Hematopoietic multipotent progenitor cell treated with erythropoietin and hydrocortisone succinate and interleukin-3 and kit ligand, for 4 days (in vitro differentiated cells): ENCODE measurements around the gene PDCD2L.
A peak's percentile ranks its signal among the peaks of the same experiment; 100 is the strongest.
"Not testable (repeated sequence)": the region's sequence is repeated elsewhere in the genome, so short reads cannot be mapped to it uniquely, and the experiment has no call there.

Source experiments
- DNase-seq: peaks from one replicate; pipeline ENCODE4 v3.0.0-alpha.2; 2015

PDCD2L gene

DNA sequence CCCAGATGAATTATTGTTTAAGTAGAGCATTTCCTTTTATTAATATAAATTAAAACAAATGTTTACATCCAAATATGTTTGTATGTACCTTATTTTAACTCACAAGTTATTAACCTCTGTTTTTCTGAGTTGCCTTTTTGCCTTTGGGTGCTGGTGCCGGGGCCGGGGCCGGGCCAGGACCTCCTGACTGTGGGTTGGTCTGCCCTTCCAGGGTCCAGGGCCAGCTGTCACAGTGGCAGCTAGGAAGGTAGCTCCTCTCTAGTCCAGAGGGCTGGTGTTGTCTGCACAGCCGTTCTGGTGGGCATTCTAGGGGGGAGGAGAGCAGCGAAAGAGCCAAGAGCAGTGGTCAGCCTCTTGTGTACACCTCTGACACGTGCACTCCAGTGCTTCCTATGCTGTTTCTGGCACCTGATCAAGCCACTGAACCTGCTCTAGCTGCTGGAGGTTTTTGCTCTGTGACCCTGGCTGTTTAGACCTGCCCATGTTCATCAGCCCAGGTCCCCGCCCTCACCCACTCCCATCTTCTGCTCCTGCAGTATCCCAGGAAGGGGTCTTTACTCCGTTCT is 22.0 kb downstream of the PDCD2L start:
- DNase-seq, result no peak

DNA sequence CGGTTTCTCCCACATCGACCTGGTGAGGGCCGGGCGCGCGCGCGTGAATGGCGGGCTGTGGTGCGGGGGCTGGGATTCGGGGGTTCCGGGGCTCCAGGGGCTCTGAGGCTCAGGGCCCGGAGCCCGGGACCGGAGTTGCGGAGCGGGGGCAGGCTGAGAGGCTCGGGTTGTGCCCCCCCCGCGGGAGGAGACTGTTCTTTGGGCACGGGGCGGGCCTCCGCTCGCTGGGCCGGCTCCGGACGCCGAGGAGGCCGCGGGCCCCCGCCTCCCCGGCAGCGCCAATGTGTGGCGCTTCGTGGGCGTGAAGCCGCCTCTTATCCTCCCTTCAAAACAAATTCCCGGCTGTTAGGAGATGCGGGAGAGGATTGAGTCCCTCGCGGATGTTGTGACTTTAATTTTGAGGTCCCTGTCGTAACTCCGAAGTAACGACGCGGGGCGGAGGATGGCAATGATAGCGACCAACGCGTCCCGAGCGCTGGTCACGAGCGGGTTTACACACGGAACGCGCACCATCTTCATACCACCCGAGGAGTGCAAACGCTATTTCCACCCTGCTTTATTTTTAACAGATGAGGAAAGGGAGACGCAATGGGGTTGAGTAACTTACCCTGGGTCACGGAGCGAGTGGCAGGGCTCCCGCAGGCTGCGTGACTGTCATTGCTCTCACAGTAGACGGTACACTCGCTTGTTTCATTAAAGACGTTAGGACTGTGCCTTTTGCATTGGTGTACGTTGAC is 24.5 kb downstream of the PDCD2L start:
- peak; percentile 63 for DNase-seq

DNA sequence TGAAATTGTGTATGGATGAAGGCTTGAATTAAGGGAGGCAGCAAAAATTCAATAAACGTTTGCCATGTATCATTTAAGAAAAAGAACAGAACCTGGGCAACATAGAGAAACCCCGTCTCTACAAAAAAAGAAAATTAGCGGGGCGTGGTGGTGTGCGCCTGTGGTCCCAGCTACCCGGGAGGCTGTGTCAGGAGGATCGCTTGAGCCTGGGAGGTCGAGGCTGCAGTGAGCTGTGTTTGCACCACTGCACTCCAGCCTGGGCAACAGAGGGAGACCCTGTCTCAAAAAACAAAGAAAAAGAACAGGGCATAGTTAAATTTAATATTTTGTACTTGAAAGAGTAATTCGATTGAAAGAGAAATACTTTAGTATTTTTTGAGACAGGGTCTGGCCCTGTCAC is 25.4 kb downstream of the PDCD2L start:
- peak; percentile 10 for DNase-seq

DNA sequence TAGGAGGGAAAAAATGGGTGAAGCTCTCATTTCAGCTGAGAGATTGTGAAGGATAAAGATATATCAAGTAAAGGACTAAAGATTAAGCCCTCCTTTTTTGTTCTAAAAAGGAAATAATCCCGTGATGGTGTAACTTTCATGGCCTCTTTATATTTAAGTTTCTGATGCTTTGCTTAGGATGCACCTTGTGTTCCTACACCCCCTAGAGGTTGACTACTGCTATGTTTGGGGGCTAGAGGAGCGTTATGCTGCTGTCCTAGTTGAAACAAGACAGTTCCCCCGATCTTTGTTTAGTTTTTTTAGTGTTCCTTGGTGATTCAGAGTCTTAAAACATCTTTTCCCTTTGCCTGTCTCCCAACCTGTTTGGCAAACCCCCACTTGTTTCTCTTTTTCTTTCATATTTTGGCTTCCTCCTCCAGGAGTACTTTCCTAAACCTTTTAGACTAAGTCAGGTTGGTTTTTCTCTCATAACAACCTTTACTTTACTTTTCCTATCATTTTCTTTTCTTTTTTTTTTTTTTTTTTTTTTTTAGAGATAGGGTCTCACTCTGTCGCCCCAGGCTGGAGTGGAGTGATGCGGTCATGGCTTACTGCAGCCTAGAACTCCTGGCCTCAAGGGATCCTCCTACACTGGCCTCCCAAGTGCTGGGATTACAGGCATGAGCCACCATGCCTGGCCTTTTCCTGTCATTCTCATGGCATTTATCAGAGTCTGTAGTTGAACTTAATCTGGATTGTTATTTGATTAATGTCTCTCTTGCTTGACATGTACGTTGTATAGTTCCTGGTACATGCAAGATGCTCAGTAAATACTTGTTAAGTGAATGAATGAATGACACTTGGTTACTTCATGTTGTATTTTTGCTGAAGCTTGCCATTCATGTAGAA is 26.8 kb downstream of the PDCD2L start:
- peak; percentile 90 for DNase-seq

DNA sequence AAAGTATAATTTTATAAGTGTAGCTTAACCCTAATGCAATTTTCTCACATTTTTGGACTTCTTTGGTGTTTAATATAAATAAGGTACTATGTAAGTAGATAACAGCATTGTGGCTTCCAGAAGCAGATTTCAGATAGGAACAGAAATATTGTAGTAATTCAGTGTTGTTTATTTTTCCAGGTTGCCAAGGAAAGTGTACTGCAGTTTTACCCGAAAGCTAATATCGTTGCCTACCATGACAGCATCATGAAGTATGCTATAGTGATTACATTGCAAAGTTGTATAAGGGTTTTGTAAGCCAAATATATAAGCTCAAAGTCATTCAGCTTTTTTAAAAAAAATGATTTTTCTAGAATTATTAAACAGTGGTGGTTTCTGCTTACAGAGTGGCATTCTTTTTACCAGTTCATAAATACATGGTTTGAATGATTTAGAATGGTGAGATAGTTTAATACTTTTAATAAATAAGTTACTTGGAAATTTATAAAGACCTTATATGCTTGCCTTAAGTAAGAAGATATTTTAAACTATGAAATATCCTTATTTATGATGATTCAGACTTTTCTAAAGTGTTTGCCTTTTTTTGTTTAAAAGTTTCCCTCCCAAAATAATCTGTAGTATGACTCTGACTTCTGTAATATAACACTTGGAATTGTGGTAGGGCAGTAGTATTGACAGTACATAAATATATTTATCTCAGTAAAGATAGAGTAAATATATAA is 27.6 kb downstream of the PDCD2L start:
- no peak for DNase-seq

DNA sequence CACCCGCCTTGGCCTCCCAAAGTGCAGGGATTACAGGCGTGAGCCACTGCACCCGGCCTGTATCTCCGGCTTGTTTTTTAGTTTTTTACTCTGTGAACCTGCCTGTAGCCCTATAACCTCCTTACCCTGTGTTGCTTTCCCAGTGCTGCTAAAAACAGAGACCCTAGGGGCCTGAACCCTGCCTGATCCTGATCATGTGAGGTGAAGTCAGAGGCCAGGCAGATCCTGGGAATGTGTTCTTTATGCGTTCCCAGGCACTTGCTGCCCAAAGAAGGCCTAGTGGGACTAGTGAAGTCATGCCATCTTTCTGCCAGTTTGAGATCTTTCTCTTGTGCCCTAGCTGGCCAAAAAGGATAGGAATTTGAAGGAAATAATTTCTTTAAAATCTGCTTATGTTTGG is 28.6 kb downstream of the PDCD2L start:
- DNase-seq, result no peak

DNA sequence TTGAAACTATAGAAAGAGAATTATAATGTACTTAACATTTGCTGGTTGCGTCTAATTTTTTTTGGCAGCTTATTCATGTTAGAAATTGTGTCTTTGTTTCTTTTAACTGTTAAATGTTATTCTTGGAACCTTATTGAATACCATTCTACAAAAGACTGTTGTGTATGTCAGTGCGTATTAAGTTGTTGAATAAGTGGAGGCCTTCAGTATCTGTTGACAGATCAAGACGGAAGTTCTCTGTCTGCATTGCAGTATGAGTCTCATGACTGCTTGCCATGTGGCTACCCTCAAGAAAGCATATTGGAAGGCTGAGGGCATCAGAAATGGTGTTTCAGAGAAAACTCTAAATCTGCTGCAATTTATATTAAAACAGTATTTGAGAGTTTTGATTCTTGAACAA is 32.5 kb downstream of the PDCD2L start:
- DNase-seq, result no peak

DNA sequence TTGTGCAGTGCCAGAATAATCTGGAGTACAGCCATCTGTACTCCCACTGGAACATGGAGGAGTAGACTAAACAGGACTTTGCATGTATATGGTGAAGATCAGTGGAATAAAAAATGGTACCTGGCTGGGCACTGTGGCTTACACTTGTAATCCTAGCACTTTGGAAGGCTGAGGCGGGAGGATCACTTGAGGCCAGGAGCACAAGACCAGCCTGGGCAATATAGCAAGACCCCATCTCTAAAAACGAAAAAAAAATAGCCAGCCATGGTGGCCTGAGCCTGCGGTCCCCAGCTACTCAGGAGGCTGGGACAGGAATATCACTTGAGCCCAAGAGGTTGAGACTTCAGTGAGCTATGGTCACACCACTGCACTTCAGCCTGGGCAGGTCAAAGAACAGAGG is 44.0 kb downstream of the PDCD2L start:
- no peak for DNase-seq

DNA sequence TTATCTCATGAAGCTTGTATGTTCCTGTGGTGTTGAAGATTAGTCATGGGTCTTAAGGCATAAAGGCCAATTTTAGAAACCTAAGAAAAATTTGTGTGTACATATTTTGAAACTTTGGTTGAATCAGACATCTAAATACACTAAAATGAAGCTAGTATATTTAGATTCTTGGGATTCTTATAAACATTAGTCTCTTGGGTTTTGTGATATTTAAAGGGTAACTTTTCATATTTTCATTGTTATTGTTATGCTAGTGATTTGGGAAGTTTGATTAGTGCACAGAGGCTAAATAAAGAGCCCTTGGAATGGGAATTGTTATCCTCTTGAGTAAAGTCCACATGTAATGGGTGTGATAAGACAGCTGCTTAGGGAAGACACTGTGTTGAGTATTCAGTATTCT is 48.5 kb downstream of the PDCD2L start:
- no peak for DNase-seq

DNA sequence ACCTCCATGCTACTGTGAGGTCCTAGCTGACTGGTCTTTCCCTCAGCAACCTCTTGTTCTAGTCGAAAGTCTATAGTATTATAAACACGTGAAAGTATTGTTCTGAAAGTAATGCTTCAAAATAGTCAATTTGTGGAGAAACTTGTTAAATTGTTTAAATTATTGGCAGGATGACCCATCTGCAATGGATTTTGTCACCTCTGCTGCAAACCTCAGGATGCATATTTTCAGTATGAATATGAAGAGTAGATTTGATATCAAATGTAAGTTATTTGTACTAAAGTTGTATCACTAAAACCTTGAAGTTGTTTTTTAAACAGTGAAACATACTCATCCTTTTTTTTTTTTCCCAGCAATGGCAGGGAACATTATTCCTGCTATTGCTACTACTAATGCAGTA is 49.9 kb downstream of the PDCD2L start:
- DNase-seq, result no peak

DNA sequence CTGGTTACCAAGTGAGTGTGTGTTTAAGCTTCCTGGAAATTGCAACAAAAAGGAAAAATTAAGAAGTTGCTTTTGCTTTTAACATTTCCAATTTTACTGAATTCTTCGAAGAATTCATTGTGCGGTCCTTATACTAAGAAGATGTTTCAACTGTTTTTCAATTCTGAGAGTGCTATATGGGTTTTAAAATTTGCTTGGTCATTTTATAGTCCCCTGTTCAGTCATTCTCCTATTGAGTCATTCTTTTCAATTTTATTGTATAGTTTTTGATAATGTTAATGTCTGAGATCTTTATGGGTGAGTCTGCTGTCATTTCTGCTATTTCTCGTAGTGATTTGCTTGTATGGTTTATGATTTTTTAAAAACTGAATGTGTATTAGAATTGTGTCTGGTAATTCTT is 50.5 kb downstream of the PDCD2L start:
- DNase-seq, result no peak

DNA sequence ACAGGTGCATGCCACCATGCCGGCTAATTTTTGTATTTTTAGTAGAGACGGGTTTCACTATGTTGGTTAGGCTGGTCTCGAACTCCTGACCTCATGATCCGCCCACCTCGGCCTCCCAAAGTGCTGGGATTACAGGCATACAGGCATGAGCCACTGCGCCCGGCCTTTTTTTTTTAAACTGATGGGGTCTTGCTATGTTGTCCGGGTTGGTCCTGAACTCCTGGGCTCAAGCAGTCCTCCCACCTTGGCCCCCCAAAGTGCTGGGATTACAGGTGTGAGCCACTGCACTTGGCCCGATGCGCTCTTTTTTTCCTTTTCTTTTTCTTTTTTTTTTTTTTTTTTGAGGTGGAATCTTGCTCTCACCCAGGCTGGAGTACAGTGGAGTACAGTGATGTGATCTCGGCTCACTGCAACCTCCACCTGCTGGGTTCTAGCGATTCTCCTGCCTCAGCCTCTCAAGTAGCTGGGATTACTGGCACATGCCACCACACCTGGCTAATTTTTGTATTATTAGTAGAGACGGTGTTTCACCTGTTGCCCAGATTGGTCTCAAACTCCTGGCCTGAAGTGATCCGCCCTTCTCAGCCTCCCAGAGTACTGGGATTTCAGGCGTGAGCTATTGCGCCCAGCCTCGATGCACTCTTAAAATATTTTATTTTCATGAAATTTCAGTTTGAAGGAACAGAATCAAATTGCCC is 51.7 kb downstream of the PDCD2L start:
- DNase-seq, result not testable (repeated sequence)

DNA sequence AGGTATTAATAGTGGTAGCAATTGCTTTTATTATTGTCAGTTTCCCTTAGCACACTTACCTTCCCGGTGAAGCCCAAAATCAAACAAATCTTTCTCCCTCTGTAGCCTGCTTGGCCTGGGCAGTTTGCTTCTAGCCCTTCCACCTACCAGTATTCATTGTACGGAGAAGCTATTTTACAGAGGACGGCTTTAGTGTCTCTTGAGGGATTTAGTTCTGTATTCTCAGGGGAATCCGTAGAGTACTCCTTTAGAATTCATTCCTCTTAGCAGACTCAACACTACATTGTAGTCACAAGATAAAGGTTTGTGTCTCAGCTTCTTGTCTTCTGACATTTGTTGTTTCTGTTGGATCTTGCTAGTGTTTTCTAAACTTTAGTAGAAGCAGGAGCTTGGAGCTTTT is 53.2 kb downstream of the PDCD2L start:
- no peak for DNase-seq

DNA sequence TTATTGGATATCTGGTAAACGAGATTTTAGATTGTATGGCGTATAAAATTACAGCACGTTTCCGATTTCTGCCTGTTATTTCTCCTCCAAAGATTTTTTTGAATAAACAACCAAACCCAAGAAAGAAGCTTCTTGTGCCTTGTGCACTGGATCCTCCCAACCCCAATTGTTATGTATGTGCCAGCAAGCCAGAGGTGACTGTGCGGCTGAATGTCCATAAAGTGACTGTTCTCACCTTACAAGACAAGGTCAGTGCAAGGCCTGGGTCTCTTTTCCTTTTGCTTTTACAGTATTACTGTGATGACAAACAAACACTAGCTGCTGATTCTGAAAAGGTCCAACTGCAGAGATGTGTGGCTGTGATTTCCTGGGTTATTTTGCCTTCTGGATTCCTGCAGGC is 54.5 kb downstream of the PDCD2L start:
- DNase-seq, result no peak

DNA sequence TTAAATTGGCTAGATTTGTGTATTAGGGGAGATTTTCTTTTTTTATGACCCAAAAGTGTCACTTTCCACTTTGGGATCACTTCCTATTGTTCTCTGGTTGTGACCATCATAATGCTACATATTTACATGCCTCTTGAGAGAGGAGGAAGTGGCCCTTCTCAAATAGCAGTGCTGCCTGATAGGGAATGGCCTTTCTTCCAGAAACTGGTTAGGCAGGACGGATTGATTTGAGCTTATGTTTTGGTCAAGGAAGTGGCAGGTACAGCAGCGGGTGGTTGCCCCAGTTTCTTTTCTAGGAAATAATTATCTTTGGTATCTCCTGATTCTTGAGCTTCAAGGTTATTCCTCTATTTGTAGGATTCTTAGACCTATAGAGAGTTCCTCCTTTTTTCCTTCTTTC is 55.4 kb downstream of the PDCD2L start:
- no peak for DNase-seq

DNA sequence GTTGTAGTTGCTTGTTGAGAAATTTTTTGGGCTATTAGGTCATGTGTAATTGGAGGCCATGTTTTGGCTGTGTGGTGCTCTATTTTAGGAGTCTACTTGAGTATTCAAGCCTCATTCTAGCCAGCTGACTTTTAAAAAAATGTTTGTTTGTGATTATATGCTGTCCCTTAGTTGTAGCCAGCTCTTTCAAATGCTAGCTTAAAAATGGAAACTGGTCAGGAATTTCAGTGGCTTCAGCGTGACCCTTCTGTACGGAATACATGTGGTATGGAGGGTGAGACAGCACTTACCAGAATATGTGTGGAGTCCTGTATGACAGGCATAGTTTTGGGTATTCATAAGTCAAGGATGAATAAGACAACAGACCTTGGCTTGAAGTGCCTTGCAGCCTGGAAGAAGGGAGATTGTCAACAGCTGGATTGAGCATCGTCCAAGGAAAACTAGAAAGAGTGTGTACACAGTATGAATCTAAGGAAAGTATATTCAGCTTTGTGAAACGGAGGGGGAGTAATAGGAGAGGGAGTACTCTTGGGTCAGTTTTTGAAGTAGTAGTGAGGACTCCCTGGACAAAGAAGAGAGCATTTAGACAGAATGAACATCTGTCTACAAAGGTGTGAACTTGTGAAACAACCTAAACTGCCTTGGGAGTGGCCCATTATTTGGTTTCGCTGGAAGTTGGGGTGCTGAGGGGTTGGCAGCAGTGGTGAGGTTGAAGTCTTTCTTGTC is 57.3 kb downstream of the PDCD2L start:
- no peak for DNase-seq

DNA sequence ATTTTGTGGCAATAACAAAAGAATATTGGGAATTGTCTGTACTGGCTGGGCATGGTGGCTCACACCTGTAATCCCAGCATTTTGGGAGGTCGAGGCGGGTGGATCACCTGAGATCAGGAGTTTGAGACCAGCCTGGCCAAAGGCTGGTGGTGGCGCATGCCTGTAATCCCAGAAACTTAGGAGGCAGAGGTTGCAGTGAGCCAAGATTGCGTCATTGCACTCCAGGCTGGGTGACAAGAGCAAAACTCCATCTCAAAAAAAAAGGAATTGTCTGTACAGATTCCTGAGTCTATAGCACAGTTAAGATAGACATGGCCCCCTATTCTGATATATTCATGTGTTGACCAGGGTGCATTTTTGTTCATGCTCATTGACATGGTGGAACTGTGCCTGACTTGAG is 60.6 kb downstream of the PDCD2L start:
- not testable (repeated sequence) for DNase-seq

DNA sequence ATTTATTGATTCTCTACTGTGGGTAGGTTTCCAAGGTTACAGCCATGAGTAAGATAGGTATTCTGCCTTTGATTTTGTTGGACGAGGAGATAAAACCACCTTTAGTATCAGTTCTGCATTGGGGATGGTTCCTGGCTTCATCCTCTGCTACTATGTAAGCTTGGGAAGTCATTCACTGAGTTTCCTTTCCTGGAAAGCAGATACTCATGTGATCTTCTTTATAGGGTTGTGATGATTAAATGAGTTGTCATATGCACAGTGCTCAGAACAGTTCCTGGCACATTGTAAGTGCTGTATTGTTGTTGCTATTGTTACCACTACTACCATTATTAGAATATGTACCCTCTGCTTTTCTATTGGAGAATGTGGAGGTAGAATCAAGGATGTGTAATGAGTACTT is 64.2 kb downstream of the PDCD2L start:
- DNase-seq, result no peak

DNA sequence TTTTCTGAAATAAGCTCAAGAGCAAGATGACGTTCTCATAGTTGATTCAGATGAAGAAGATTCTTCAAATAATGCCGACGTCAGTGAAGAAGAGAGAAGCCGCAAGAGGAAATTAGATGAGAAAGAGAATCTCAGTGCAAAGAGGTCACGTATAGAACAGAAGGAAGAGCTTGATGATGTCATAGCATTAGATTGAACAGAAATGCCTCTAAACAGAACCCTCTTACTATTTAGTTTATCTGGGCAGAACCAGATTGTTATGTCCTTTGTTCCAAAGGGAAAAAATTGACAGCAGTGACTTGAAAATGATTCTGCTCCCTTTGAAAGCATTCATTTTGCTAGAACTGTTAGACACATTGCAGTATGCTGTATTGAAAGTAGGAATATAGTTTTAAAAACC is 64.8 kb downstream of the PDCD2L start:
- not testable (repeated sequence) for DNase-seq

DNA sequence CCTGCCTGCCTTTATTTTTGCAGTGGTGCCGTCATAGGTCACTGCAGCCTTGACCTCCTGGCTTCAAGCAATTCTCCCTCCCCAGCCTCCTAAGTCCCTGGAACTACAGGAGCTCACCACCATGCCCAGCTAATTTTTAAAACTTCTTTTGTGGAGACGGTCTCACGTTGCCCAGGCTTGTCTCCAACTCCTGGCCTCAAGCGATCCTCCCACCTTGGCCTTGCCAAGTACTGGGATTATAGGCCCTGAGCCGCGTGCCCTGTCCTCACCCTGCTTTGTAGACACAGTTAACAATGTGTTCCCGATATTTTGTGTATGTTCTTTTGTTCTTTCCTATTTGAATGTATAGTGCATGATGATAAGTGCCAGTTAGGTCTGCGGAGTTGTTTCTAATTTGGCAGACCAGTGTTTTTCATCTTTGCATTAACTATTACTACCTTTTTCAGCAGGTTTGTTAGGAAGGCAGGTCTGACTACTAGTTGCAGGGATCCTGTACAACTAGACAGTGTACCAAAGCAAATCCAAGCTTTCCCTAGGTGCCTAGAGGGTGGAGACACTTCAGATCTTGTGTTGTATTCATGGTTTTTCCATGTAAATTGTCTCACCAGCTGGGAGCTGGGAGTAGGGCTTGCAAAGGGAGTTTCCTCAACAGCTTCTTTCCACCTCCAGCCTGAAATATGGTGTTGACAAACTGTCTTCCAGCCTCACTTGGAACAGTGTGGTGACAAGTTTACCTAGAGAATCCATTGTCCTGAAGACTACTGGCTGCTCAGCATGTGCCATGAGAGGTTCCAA is 67.9 kb downstream of the PDCD2L start:
- no peak for DNase-seq
